AG04450 (cell line): ENCODE results near the gene DLGAP3. TPM values are rescaled to one million over a fixed set of nuclear protein-coding genes. Genes with fewer than 3 reads are reported as not detected.

Source experiments
- CTCF ChIA-PET: fragments of 300-600, 350-600 bp; formaldehyde crosslinking; extraction: SDS; loops from one replicate; lab custom pipeline; 2022; ENCODE audit warnings: antibody characterized with exemption, inconsistent platforms; lab: Charles Lee
- POLR2A ChIA-PET: fragments of 350-600 bp; formaldehyde crosslinking; extraction: SDS; loops from one replicate; lab custom pipeline; 2021; ENCODE audit warnings: antibody characterized with exemption, inconsistent platforms; lab: Yijun Ruan, JAX
- DNase-seq: peaks from one replicate; pipeline ENCODE4 v3.0.0-alpha.2; 2011; ENCODE audit warnings: low read depth, low spot score
- H3K27ac ChIP-seq: one replicate; pipeline ENCODE4 v1.5.1; 2012; ENCODE audit warnings: low read depth, low read length, control low read depth
- H3K27me3 ChIP-seq: one replicate; pipeline ENCODE4 v1.6.0; 2012; ENCODE audit warnings: low read length; ENCODE audit not compliant: control insufficient read depth, insufficient read depth
- H3K4me3 ChIP-seq: 2 replicates; pipeline ENCODE4 v1.5.1; 2011; ENCODE audit warnings: mild to moderate bottlenecking, low read depth, low read length, control low read depth
- H3K9me3 ChIP-seq: 2 replicates; pipeline ENCODE4 v1.5.1; 2012; ENCODE audit warnings: low read length; ENCODE audit not compliant: control insufficient read depth, insufficient read depth
- CTCF ChIP-seq: IDR thresholded peaks from 2 replicates; pipeline ENCODE4 v1.5.1; 2011; ENCODE audit warnings: low read depth, low read length, control low read depth, inconsistent platforms
- polyA plus RNA-seq: library from polyadenylated mRNA; depleted of rRNA; stranded (reverse); fragments of >200 nt; gene quantifications from 2 replicates; pipeline ENCODE4 v1.2.3, GENCODE V29; 2011

The DLGAP3 gene
- polyA plus RNA-seq, 1 experiment, result not detected

DNA sequence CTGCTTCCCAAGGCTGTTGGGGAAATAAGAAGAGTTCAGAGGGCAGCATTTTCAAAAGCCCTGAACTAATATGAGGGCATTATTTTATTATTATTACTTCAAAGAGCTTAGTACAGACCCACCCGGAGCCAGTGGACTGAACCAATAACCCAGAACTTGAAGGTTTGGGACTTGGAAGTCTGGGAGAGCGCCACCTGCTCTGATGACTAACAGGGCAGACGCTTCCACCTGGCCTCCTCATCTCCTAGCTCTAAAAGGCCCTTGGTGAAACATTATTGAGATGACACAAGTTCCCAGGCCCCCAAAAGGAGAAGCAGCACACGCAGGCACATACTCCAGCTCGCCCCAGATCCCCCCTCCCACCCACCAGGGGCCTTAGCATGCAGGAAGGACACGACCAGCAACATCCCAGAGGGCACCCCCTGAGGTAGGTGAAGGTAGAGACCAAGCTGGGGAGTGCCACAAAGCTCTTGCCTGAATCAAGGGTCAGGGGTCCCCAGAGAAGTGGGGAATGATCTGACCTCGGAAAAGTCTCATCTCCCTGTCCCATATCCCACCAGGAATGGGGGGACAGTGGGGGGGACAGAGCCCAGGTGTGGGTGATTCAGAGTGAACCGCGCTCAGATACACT lies 1.3 kb downstream of the DLGAP3 start:
- Histone ChIP-seq H3K27me3 (peaks cover 45% of the 10 kb centered on the region), H3K27ac (no peak overlapping the region), H3K4me3 (no peak overlapping the region), H3K9me3 (no peaks in the 10 kb centered on the region; the same call in 1 of the 2 replicates)
- CTCF ChIA-PET, result no interaction called here
- no peak for DNase-seq
- no peak for TF ChIP-seq CTCF
- POLR2A ChIA-PET, result no interaction called here

GRCh38 chr1:34927316-34927715 lies 2.1 kb downstream of the DLGAP3 start:
- CTCF ChIA-PET, result no interaction called here
- POLR2A ChIA-PET, result no interaction called here
- Histone ChIP-seq H3K27me3 (peaks cover 45% of the 10 kb centered on the region), H3K27ac (no peak overlapping the region), H3K4me3 (no peak overlapping the region), H3K9me3 (no peaks in the 10 kb centered on the region; the same call in 1 of the 2 replicates)
- TF ChIP-seq CTCF, result no peak
- DNase-seq, result no peak

DNA sequence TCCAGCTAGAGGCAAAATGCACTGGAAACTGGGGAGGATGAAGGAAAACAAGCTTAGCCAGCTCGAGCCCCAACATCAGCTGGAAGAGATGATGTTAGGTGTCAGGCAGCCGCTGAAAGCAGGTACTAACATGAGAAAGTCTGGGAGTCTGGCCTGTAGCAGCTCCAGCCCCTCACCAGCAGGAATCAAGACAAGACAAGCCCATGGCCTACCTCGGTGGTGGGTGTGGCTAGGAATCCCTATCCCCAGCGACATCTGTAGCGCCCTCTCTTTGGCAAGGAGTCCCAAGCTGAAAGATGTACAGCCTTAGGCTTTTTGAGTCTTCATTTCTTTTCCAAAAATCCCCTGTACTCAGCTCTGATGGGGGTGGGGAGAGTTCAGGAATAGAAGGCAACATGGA lies 2.6 kb downstream of the DLGAP3 start:
- no peak for DNase-seq
- Histone ChIP-seq H3K27ac (no peak overlapping the region), H3K27me3 (peaks cover 45% of the 10 kb centered on the region), H3K4me3 (no peak overlapping the region), H3K9me3 (no peaks in the 10 kb centered on the region; the same call in 1 of the 2 replicates)
- no peak for TF ChIP-seq CTCF
- CTCF ChIA-PET, result no interaction called here
- POLR2A ChIA-PET, result no interaction called here

DNA sequence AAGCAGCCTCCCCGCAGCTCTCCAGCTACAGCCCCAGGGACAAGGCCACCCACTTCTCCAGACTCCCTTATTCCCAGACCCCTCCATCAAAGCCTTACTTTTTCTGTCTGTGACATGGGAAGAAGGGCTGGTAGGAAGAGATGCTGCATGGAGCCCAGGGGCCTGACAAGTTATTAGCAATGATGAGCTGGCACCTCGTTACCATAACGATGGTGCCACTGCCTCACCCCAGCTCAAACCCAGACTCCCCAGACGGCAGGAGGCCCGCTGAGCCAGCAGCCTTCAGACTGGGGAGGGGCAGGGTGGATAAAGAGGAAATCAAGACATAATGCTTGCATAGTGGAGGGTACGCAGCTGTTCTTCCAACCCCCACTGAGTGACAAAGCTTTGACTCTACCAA lies 3.3 kb downstream of the DLGAP3 start:
- no peaks in the 10 kb centered on the region; the same call in 1 of the 2 replicates for H3K9me3 ChIP-seq
- no peak overlapping the region for H3K4me3 ChIP-seq
- CTCF ChIA-PET, result interaction anchor here (1.2 kb wide), 1 partner anchor 66 kb away, joined by 4 read pairs; the partner anchor contains the start of gene SMIM12
- POLR2A ChIA-PET, result no interaction called here
- H3K27me3 ChIP-seq, result peaks cover 45% of the 10 kb centered on the region
- no peak overlapping the region for H3K27ac ChIP-seq
- no peak for DNase-seq
- no peak for TF ChIP-seq CTCF

DNA sequence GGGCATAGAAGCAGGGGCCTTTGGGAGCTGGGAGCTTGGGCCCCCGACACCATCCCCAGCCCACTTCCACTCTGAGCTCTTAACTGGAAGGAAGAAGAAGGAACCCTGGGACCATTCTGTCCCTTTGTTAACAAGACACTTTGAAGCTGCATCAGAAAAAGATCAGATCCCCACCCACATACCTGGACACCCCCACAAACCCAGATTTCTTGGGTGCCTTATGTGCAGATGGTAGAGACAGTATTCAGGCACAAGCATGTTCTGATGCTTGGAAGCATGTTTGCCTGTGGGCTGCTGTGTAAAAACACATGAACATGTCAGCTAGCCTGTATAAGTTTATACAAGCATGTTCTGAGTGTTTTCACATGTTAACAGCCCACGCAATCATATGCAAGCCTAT lies 3.7 kb downstream of the DLGAP3 start:
- ChIA-PET POLR2A (no interaction called here), CTCF (interaction anchor here (1.2 kb wide), 1 partner anchor 66 kb away, joined by 4 read pairs; the partner anchor contains the start of gene SMIM12)
- DNase-seq, result no peak
- H3K27me3 ChIP-seq, result peaks cover 43% of the 10 kb centered on the region
- no peaks in the 10 kb centered on the region; the same call in 1 of the 2 replicates for H3K9me3 ChIP-seq
- no peak overlapping the region for H3K27ac ChIP-seq
- no peak for TF ChIP-seq CTCF
- no peak overlapping the region for H3K4me3 ChIP-seq
